GM12874 (cell line): ENCODE data around the gene EPB41L1.

Experiments
- CTCF ChIP-seq: IDR thresholded peaks from 2 replicates; pipeline ENCODE4 v1.5.1; 2011; ENCODE audit warnings: low read depth, mild to moderate bottlenecking, control low read depth, low read length, moderate library complexity; ENCODE audit not compliant: insufficient read depth

EPB41L1 gene

GRCh38 chr20:36231331-36231730 lies 76.8 kb downstream of the EPB41L1 start:
- no peak for TF ChIP-seq CTCF

GRCh38 chr20:36234771-36235320 lies 80.3 kb downstream of the EPB41L1 start:
- TF ChIP-seq CTCF: no peak

GRCh38 chr20:36235892-36236785 lies 81.6 kb downstream of the EPB41L1 start, which contains the start of gene AAR2:
AAR2 (plus strand) TSS chr20:36236478; CDS start chr20:36239869, 3,391 bp downstream.
- no peak for TF ChIP-seq CTCF

GRCh38 chr20:36236786-36237121 lies 82.2 kb downstream of the EPB41L1 start:
- no peak for TF ChIP-seq CTCF

- no peak for TF ChIP-seq CTCF
These were observed 82.9 kb downstream of the EPB41L1 start for GRCh38 chr20:36237477-36237876.

- no peak for TF ChIP-seq CTCF
These were observed 83.6 kb downstream of the EPB41L1 start for GRCh38 chr20:36238153-36238552.

GRCh38 chr20:36238760-36239159 lies 84.2 kb downstream of the EPB41L1 start:
- no peak for TF ChIP-seq CTCF
